Limb (tissue), 2 donors: Measurements from ENCODE around the gene GOPC.
A peak's percentile ranks its signal among the peaks of the same experiment; 100 is the strongest.
"Not testable (repeated sequence)": the region's sequence is repeated elsewhere in the genome, so short reads cannot be mapped to it uniquely, and the experiment has no call there.

Source experiments
- DNase-seq, 2 donors: peaks; one replicate each; pipeline ENCODE4 v3.0.0-alpha.2; 2016; ENCODE audit errors: extremely low spot score in 2 of 2

Gene GOPC

GRCh38 chr6:117602151-117602898, at the start of gene GOPC:
TSS of gene GOPC (minus strand) at chr6:117602511. CDS start at chr6:117602288, 223 bp downstream.
- DNase-seq, result peak; percentile 95 to 98

GRCh38 chr6:117651984-117652383, 49.7 kb upstream of the GOPC start:
- not testable (repeated sequence) for DNase-seq

GRCh38 chr6:117642976-117643375, 40.7 kb upstream of the GOPC start:
- no peak for DNase-seq

- DNase-seq, result no peak
Measured at GRCh38 chr6:117637770-117638169, 35.5 kb upstream of the GOPC start.

- DNase-seq, result no peak
Measured at GRCh38 chr6:117629119-117629660, 26.9 kb upstream of the GOPC start.

- no peak for DNase-seq
Measured at GRCh38 chr6:117627533-117627932, 25.2 kb upstream of the GOPC start.

GRCh38 chr6:117624869-117625481, 22.7 kb upstream of the GOPC start:
- no peak for DNase-seq

- no peak for DNase-seq
Measured at GRCh38 chr6:117619178-117619577, 16.9 kb upstream of the GOPC start.

- no peak for DNase-seq
Measured at GRCh38 chr6:117617210-117618035, 15.1 kb upstream of the GOPC start.

GRCh38 chr6:117616391-117617209, 14.3 kb upstream of the GOPC start:
- no peak for DNase-seq

GRCh38 chr6:117615750-117616390, 13.6 kb upstream of the GOPC start:
- no peak for DNase-seq

- no peak for DNase-seq
Measured at GRCh38 chr6:117613920-117614560, 11.7 kb upstream of the GOPC start.

- no peak for DNase-seq
Measured at GRCh38 chr6:117607511-117607910, 5.2 kb upstream of the GOPC start.

- peak; percentile 46 to 75 for DNase-seq
Measured at GRCh38 chr6:117605169-117605826, 3.0 kb upstream of the GOPC start.

GRCh38 chr6:117603821-117604220, 1.5 kb upstream of the GOPC start:
- no peak for DNase-seq

GRCh38 chr6:117602899-117603588, 733 bp upstream of the GOPC start:
- DNase-seq, result no peak

- no peak for DNase-seq
Measured at GRCh38 chr6:117601811-117602150, 530 bp downstream of the GOPC start.

- DNase-seq, result no peak
Measured at GRCh38 chr6:117600008-117600743, 2.1 kb downstream of the GOPC start.
